Stomach (tissue), 9 donors: ENCODE results near the gene MMEL1. TPM values are rescaled to one million over a fixed set of nuclear protein-coding genes. Genes with fewer than 3 reads are reported as not detected.

Experiments used
- DNase-seq, 2 donors: peaks; one replicate each; pipeline versions ENCODE4 v3.0.0 to v3.0.0-alpha.2; 2013 to 2019
- H3K27ac ChIP-seq, 5 donors: fragments of 200-600 bp in 4 of 5; sonication (generic) in 4 of 5; one replicate each; pipeline ENCODE4 v1.5.1; 2013 to 2019; ENCODE audit warnings: mild to moderate bottlenecking in 1 of 5, moderate library complexity in 1 of 5
- H3K27me3 ChIP-seq, 3 donors: fragments of 200-600 bp; sonication (generic); one replicate each; pipeline ENCODE4 v1.5.1; 2017 to 2019; ENCODE audit warnings: mixed run types in 1 of 3
- H3K36me3 ChIP-seq, 4 donors: fragments of 200-600 bp; sonication (generic); 1 replicate in 3 of 4; 2 replicates in 1 of 4; pipeline ENCODE4 v1.5.1; 2016 to 2019
- H3K4me1 ChIP-seq, 4 donors: fragments of 200-600 bp; sonication (generic); one replicate each; pipeline ENCODE4 v1.5.1; 2016 to 2019
- H3K4me3 ChIP-seq, 4 donors: fragments of 200-600 bp; sonication (generic) in 3 of 4; one replicate each; pipeline ENCODE4 v1.5.1; 2016 to 2019; ENCODE audit warnings: mild to moderate bottlenecking in 1 of 4
- H3K9me3 ChIP-seq, 4 donors: fragments of 200-600 bp; sonication (generic); one replicate each; pipeline ENCODE4 v1.5.1; 2016 to 2019
- EP300 ChIP-seq: sonication (generic); formaldehyde crosslinking; IDR thresholded peaks from one replicate; pipeline ENCODE4 v1.6.1; 2017; ENCODE audit warnings: antibody characterized with exemption
- POLR2A ChIP-seq, 4 donors: fragments of 450-650 bp; IDR thresholded peaks; one replicate each; pipeline ENCODE4 v1.6.1; 2016; ENCODE audit warnings: antibody characterized with exemption in 4 of 4, control low read depth in 2 of 4, mild to moderate bottlenecking in 1 of 4, moderate library complexity in 1 of 4
- POLR2AphosphoS5 ChIP-seq, 3 donors: sonication (generic); formaldehyde crosslinking; IDR thresholded peaks; one replicate each; pipeline ENCODE4 v1.6.1; 2016; ENCODE audit warnings: antibody characterized with exemption in 3 of 3
- WGBS, 5 donors: extraction: QIAGEN DNeasy Blood & Tissue Kit in 3 of 5; methylation state at CpG; one replicate each; pipeline versions ENCODE4 v1.1.5 to v1.1.7; 2013 to 2018; 5-methylcytosine and 5-hydroxymethylcytosine counted together
- intact Hi-C: fragments of 100-400 bp; cut with DNase I; formaldehyde crosslinking; loops from one replicate; pipeline ENCODE4 v1.15.1; 2023; ENCODE audit warnings: low total_unique reads
- polyA plus RNA-seq, 3 donors: library from polyadenylated mRNA; stranded (reverse); fragments of 200-250 nt; gene quantifications; one replicate each; pipeline ENCODE4 v1.2.3, GENCODE V29; 2013
- total RNA-seq, 5 donors: library from RNA; depleted of rRNA; stranded (reverse); fragments of >200 nt; gene quantifications; one replicate each; pipeline versions ENCODE4 v1.1.0 to v1.2.3, GENCODE V29; 2014 to 2016
- TF ChIP-seq, protein P1 (sequence below), 7 experiments: fragments of 450-650 bp in 4 of 7; fragments of 200-600 bp in 3 of 7; sonication (generic) in 3 of 7; IDR thresholded peaks; one replicate each; pipeline ENCODE4 v1.5.1; 2016 to 2019; ENCODE audit warnings: antibody characterized with exemption in 7 of 7, control low read depth in 2 of 7, mild to moderate bottlenecking in 1 of 7
- donor health status: healthy with polysubstance abuse.
- donor health status: Bipolar disorder and iron deficiency.
- donor health status: healthy.

The MMEL1 gene
- total and polyA plus RNA-seq, 8 donors, result 1.3 to 190 (median 23.6) TPM

DNA sequence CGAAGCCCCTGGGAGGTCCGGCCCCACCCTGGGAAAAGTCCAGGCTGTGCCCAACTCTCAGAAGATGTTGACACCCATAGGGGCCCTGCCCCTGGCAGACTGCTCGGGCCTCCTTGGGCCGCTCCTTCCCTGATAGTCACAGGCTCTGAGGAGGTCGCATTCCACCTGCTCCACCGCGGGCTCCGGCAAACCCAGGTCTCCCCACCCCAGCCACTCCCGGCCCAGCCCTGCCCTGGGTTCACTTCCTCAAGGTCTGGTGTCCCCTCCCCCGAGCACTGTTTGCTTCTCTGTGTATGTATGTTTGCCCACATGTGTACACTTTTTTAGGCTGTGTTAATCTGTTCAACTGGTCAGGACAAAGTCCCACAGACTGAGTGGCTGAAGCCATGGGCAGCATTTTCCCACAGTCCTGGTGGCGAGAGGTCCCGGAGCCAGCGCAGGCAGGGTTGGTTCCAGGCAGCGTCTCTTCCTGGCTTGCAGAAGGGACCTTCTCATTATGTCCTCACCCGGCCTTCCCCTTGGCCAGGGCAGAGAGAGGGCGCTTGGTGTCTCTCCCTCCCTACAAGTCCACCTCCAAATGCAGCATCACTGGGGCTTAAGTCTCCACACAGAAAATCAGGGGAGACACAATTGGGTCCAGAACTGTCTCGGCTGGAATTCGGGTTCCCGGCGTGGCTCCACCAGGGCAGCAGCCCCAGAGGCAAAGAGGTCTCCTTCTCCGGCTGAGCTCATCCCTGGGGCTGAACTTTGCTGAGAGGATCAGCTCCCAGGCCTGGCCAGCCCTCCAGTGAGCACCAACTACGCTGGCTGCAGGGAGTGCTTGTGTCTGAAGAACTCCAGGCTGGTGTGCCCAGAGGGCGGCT, 56.8 kb downstream of the MMEL1 start:
- Histone ChIP-seq H3K27ac (peak overlapping the region; percentile 72 to 96 (median 82)), H3K4me1 (peaks cover 21 to 36% (median 34%) of the 10 kb centered on the region in 4 donors), H3K27me3 (peaks cover 0 to 21% (median 0%) of the 10 kb centered on the region in 3 donors), H3K36me3 (no peaks in the 10 kb centered on the region), H3K9me3 (peaks cover 0 to 12% (median 10%) of the 10 kb centered on the region in 4 donors), H3K4me3 (peak overlapping the region in 2 of 4 donors; percentile 2 to 10)
- DNase-seq, result peak; percentile 85 to 96
- TF ChIP-seq, protein P1, sequence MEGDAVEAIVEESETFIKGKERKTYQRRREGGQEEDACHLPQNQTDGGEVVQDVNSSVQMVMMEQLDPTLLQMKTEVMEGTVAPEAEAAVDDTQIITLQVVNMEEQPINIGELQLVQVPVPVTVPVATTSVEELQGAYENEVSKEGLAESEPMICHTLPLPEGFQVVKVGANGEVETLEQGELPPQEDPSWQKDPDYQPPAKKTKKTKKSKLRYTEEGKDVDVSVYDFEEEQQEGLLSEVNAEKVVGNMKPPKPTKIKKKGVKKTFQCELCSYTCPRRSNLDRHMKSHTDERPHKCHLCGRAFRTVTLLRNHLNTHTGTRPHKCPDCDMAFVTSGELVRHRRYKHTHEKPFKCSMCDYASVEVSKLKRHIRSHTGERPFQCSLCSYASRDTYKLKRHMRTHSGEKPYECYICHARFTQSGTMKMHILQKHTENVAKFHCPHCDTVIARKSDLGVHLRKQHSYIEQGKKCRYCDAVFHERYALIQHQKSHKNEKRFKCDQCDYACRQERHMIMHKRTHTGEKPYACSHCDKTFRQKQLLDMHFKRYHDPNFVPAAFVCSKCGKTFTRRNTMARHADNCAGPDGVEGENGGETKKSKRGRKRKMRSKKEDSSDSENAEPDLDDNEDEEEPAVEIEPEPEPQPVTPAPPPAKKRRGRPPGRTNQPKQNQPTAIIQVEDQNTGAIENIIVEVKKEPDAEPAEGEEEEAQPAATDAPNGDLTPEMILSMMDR (IDR thresholded peaks at IDR 0.05), result no peak
- TF ChIP-seq POLR2AphosphoS5 (IDR thresholded peaks at IDR 0.05), result peak in 2 of 3 donors; percentile 60 to 64
- 32 to 60% (median 43%) methylated on average over 20 to 23 of the region's 23 CpGs for WGBS, 5 donors
- intact Hi-C loops, result no loop called here

DNA sequence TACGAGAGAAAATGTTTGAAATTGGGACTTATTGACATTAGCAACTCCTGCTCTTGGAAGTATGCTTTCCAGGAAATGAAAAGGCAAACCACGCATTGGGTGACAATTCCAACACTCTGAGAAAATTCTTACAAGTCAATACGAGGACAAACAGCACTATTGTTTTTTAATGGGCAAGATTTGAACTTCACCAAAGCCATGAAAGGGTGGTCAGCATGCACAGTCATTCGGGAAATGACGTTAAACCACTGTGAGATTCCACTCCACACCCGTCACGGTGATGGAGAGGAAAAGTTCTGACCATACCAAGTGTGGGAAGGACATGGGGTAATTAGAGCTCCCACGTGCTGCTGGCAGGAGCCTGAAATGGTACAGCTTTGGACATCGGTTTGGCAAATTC, 58.5 kb downstream of the MMEL1 start:
- H3K36me3 ChIP-seq, result no peaks in the 10 kb centered on the region
- H3K4me1 ChIP-seq, result peaks cover 21 to 36% (median 34%) of the 10 kb centered on the region in 4 donors
- 51 to 66% (median 58%) methylated on average over 9 of the region's 9 CpGs for WGBS, 5 donors
- no peak for DNase-seq
- TF ChIP-seq POLR2A (IDR thresholded peaks at IDR 0.05), result no peak
- TF ChIP-seq EP300, result no peak
- TF ChIP-seq, protein P1 (IDR thresholded peaks at IDR 0.05), result no peak
- TF ChIP-seq POLR2AphosphoS5 (IDR thresholded peaks at IDR 0.05), result no peak
- intact Hi-C loops, result no loop called here
- H3K27ac ChIP-seq, result no peak overlapping the region
- peaks cover 0 to 12% (median 10%) of the 10 kb centered on the region in 4 donors for H3K9me3 ChIP-seq
- H3K4me3 ChIP-seq, result no peak overlapping the region
- H3K27me3 ChIP-seq, result peaks cover 0 to 22% (median 0%) of the 10 kb centered on the region in 3 donors

DNA sequence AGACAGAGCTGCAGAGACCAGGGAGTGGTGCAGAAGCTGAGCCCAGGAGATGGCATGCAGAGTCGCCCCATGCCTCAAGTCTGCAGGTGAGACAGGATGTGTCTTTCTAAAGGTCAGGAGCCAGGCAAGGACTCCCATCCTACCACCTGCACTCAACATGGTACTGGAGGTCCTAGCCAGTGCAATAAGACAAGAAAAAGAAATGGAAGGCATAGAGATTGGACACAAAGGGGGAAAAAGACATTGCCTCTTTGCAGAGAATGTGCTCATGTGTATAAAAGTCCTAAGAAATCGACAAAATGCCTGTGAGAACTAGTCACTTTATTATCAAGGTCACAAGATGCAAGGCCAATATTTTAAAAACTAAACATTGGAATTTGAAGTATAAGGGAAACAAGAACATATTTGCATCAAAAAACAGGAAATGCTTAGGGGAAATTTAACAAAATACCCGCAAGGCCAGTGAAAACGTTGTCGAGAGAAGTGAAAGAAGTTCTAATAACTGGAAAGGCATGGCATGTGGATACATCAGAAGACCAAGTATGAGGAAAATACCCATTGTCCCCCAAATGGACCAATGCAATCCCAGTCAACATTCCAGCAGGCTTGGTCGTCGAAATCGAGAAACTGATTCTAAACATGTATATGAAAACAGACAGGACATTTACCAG, 59.4 kb downstream of the MMEL1 start:
- no peak overlapping the region for H3K4me3 ChIP-seq
- TF ChIP-seq, protein P1 (IDR thresholded peaks at IDR 0.05), result no peak
- TF ChIP-seq EP300, result no peak
- DNase-seq, result no peak
- H3K9me3 ChIP-seq, result peaks cover 0 to 12% (median 10%) of the 10 kb centered on the region in 4 donors
- no peaks in the 10 kb centered on the region for H3K36me3 ChIP-seq
- H3K4me1 ChIP-seq, result peaks cover 21 to 30% (median 28%) of the 10 kb centered on the region in 4 donors
- 87 to 93% (median 91%) methylated on average over 8 of the region's 8 CpGs for WGBS, 5 donors
- intact Hi-C loops, result no loop called here
- no peak overlapping the region for H3K27ac ChIP-seq
- peaks cover 0 to 26% (median 0%) of the 10 kb centered on the region in 3 donors for H3K27me3 ChIP-seq

DNA sequence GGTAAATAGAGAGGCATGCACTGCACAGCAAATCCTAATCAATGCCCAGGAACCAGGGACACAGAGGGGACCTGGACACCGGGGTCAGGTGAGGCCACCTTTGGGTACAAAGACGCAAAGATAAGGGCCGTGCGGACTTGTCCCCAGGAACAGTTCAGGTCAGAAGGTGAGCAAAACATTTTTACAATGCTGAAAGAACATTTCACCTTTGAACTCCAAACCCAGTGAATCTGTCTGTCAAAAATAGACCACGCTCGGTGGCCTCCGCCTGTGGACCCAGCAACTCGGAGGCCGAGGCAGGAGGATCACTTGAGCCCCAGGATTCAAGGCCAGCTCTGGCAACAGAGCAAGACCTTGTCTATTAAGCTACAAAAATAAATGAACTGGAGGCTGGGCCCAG, 61.5 kb downstream of the MMEL1 start:
- DNase-seq, result no peak
- 82 to 86% (median 84%) methylated on average over 9 of the region's 9 CpGs for WGBS, 5 donors
- H3K36me3 ChIP-seq, result no peaks in the 10 kb centered on the region
- TF ChIP-seq POLR2A (IDR thresholded peaks at IDR 0.05), result no peak
- TF ChIP-seq, protein P1 (IDR thresholded peaks at IDR 0.05), result no peak
- no peak for TF ChIP-seq EP300
- no peak for TF ChIP-seq POLR2AphosphoS5 (IDR thresholded peaks at IDR 0.05)
- no peak overlapping the region for H3K27ac ChIP-seq
- H3K4me3 ChIP-seq, result no peak overlapping the region
- H3K9me3 ChIP-seq, result peaks cover 0 to 12% (median 10%) of the 10 kb centered on the region in 4 donors
- intact Hi-C loops, result no loop called here
- peaks cover 0 to 28% (median 0%) of the 10 kb centered on the region in 3 donors for H3K27me3 ChIP-seq
- peaks cover 9 to 15% (median 11%) of the 10 kb centered on the region in 4 donors for H3K4me1 ChIP-seq
